HCT116 (cell line): Measurements from ENCODE around the gene POMT1. TPM values are rescaled to one million over a fixed set of nuclear protein-coding genes. Genes with fewer than 3 reads are reported as not detected.

Source experiments
- ATAC-seq: fragments of 200-7000 bp; cut with Tn5 transposase; 2 replicates; pipeline ENCODE4 v1.9.1; 2020; ENCODE audit warnings: mild to moderate bottlenecking, moderate library complexity
- BruUV-seq: library from RNA; stranded (reverse); fragments of 400-500 nt; replicated peaks from 2 replicates; lab custom pipeline; 2021; lab: Mats Ljungman, UMichigan
- CTCF ChIA-PET: fragments of 300-600 bp; sonication (Branson Sonifier 250); formaldehyde crosslinking; loops from one replicate; lab custom pipeline; 2021; ENCODE audit warnings: antibody characterized with exemption; lab: Charles Lee
- POLR2A ChIA-PET: fragments of 300-600, 350-600 bp; sonication (Branson Sonifier 250); formaldehyde crosslinking; loops from one replicate; lab custom pipeline; 2021; ENCODE audit warnings: antibody characterized with exemption; lab: Charles Lee
- RAD21 ChIA-PET, 2 experiments: fragments of 300-600 bp; sonication (Branson Sonifier 250); formaldehyde crosslinking; loops; one replicate each; lab custom pipeline; 2023; ENCODE audit warnings: low total read pairs in 2 of 2; ENCODE audit not compliant: uncharacterized antibody in 2 of 2, unreplicated experiment in 2 of 2, low non-redundant PET in 1 of 2; lab: Charles Lee
- DNase-seq: peaks from one replicate; pipeline ENCODE4 v3.0.0-alpha.2; 2010; ENCODE audit warnings: low read depth, low spot score
- H2AFZ ChIP-seq: fragments of 200-600 bp; shearing (Covaris generic), sonication (generic); 2 replicates; pipeline ENCODE4 v1.6.1; 2017; ENCODE audit warnings: low read depth, mixed run types, mixed read lengths, antibody characterized with exemption, low read length; ENCODE audit not compliant: poor library complexity, severe bottlenecking
- H3K27ac ChIP-seq: 2 replicates; pipeline ENCODE4 v1.5.1; 2012; ENCODE audit warnings: low read depth, low read length
- H3K27me3 ChIP-seq: fragments of 200-600 bp; sonication (generic); 2 replicates; pipeline ENCODE4 v1.6.1; 2016; ENCODE audit warnings: mixed run types, low read length, mixed read lengths; ENCODE audit not compliant: insufficient read depth
- H3K36me3 ChIP-seq, 2 experiments: fragments of 200-500 bp in 1 of 2; fragments of 200-600 bp in 1 of 2; sonication (Bioruptor generic) in 1 of 2; sonication (generic) in 1 of 2; 2 replicates each; pipeline versions ENCODE4 v1.5.1 to v1.6.1; 2014 to 2016; ENCODE audit warnings: low read length in 2 of 2, inconsistent platforms in 1 of 2, mixed read lengths in 1 of 2, mixed run types in 1 of 2; ENCODE audit not compliant: insufficient read depth in 2 of 2, control insufficient read depth in 1 of 2
- H3K4me1 ChIP-seq, 2 experiments: fragments of 200-600 bp in 1 of 2; sonication (generic) in 1 of 2; 2 replicates each; pipeline versions ENCODE4 v1.5.1 to v1.6.1; 2012 to 2017; ENCODE audit warnings: low read length in 2 of 2, inconsistent platforms in 1 of 2, mild to moderate bottlenecking in 1 of 2, mixed read lengths in 1 of 2, mixed run types in 1 of 2, moderate library complexity in 1 of 2; ENCODE audit not compliant: insufficient read depth in 2 of 2, control insufficient read depth in 1 of 2
- H3K4me2 ChIP-seq: fragments of 200-600 bp; sonication (generic); 2 replicates; pipeline ENCODE4 v1.6.1; 2017; ENCODE audit warnings: mixed run types, low read length, mixed read lengths
- H3K4me3 ChIP-seq, 2 experiments: fragments of 200-600 bp in 1 of 2; sonication (generic) in 1 of 2; replicated peaks in 1 of 2; 2 replicates each; pipeline ENCODE4 v1.5.1; 2011 to 2016; ENCODE audit warnings: low read length in 2 of 2, control low read depth in 1 of 2, low read depth in 1 of 2, mild to moderate bottlenecking in 1 of 2, mixed read lengths in 1 of 2, mixed run types in 1 of 2
- H3K79me2 ChIP-seq: fragments of 200-600 bp; sonication (generic); 2 replicates; pipeline ENCODE4 v1.6.1; 2017; ENCODE audit warnings: mild to moderate bottlenecking, mixed run types, low read length, moderate library complexity, mixed read lengths; ENCODE audit not compliant: insufficient read depth
- H3K9ac ChIP-seq: fragments of 200-600 bp; sonication (generic); 2 replicates; pipeline ENCODE4 v1.6.1; 2016; ENCODE audit warnings: low read length, mixed read lengths
- H3K9me2 ChIP-seq: fragments of 200-600 bp; sonication (generic), shearing (Covaris generic); 2 replicates; pipeline ENCODE4 v1.6.1; 2017; ENCODE audit warnings: mixed run types, mild to moderate bottlenecking, moderate library complexity; ENCODE audit not compliant: insufficient read depth
- H3K9me3 ChIP-seq, 2 experiments: fragments of 200-500 bp in 1 of 2; fragments of 200-600 bp in 1 of 2; sonication (Bioruptor generic) in 1 of 2; sonication (generic) in 1 of 2; 2 replicates each; pipeline ENCODE4 v1.6.1; 2014 to 2017; ENCODE audit warnings: low read length in 2 of 2, mixed read lengths in 2 of 2, inconsistent platforms in 1 of 2, low read depth in 1 of 2, mild to moderate bottlenecking in 1 of 2, mixed run types in 1 of 2, moderate library complexity in 1 of 2; ENCODE audit not compliant: control insufficient read depth in 1 of 2, insufficient read depth in 1 of 2
- H4K20me1 ChIP-seq: fragments of 200-600 bp; sonication (generic), shearing (Covaris generic); 2 replicates; pipeline ENCODE4 v1.6.1; 2017; ENCODE audit warnings: mixed run types, mild to moderate bottlenecking, moderate library complexity; ENCODE audit not compliant: insufficient read depth
- EZH2phosphoT487 ChIP-seq: fragments of 200-600 bp; IDR thresholded peaks from 2 replicates; pipeline ENCODE4 v1.6.1; 2018; ENCODE audit warnings: antibody characterized with exemption, borderline replicate concordance
- FOSL1 ChIP-seq: IDR thresholded peaks from 2 replicates; pipeline ENCODE4 v1.6.1; 2012; ENCODE audit warnings: low read depth
- REST ChIP-seq: IDR thresholded peaks from 2 replicates; pipeline ENCODE4 v1.6.1; 2012; ENCODE audit warnings: low read depth
- SIN3A ChIP-seq: IDR thresholded peaks from 2 replicates; pipeline ENCODE4 v1.6.1; 2012; ENCODE audit warnings: low read depth
- ZNF274 ChIP-seq: fragments of 200-500 bp; sonication (Bioruptor generic); IDR thresholded peaks from 2 replicates; pipeline ENCODE4 v1.6.1; 2014; ENCODE audit warnings: mild to moderate bottlenecking, low read depth, low read length, inconsistent platforms
- intact Hi-C: fragments of 100-400 bp; cut with micrococcal nuclease; formaldehyde crosslinking; loops from 2 replicates; pipeline ENCODE4 v1.10.0; 2022
- total RNA-seq: library from RNA; stranded (reverse); gene quantifications from one replicate; pipeline ENCODE4 v1.2.1, GENCODE V29; 2021; ENCODE audit not compliant: unreplicated experiment
- TF ChIP-seq, protein P1 (sequence below): IDR thresholded peaks from 2 replicates; pipeline ENCODE4 v1.6.1; 2012

The POMT1 gene
- total RNA-seq, 1 experiment from 2014 or later: 21.4 TPM

DNA sequence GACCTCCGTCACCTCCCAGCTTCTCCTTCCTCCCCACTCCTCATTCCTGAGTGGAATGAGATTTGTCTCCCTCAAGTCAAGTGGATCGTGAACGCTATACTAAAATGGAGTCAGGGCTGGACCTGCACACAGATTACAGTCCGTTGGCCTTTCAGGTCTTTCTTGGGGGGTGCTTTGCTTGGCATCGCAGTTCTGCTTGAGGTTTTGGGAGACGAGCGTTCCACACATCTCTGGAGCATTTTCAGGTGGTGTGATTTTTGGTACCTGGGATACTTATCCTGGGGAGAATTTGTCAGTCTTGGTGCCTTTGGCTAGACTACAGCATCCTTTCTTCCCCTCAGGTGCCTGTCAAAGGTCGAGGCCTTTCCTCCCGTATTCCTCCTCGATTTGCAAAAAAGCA, 23.8 kb upstream of the POMT1 start:
- H3K79me2 ChIP-seq: peaks cover 68% of the 10 kb centered on the region; the same call in 1 of the 2 replicates
- peaks cover 64 to 76% of the 10 kb centered on the region in 2 experiments for H3K36me3 ChIP-seq
- ATAC-seq (no peak), DNase-seq (no peak)
- no peaks in the 10 kb centered on the region for H3K27me3 ChIP-seq
- TF ChIP-seq REST: no peak
- TF ChIP-seq SIN3A: no peak
- TF ChIP-seq ZNF274: no peak
- TF ChIP-seq, protein P1, sequence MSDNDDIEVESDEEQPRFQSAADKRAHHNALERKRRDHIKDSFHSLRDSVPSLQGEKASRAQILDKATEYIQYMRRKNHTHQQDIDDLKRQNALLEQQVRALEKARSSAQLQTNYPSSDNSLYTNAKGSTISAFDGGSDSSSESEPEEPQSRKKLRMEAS: no peak
- no peak for TF ChIP-seq EZH2phosphoT487
- H3K4me3 ChIP-seq: no peak overlapping the region
- RAD21 ChIA-PET: no interaction called here
- H3K27ac ChIP-seq: no peak overlapping the region
- no peaks in the 10 kb centered on the region for H3K4me1 ChIP-seq
- no peak overlapping the region for H2AFZ ChIP-seq
- no peaks in the 10 kb centered on the region for H3K9me2 ChIP-seq
- POLR2A ChIA-PET: no interaction called here
- H3K4me2 ChIP-seq: no peak overlapping the region
- no TSS peak for BruUV-seq
- no peaks in the 10 kb centered on the region for H3K9me3 ChIP-seq
- H4K20me1 ChIP-seq: peaks cover 6% of the 10 kb centered on the region; the same call in 1 of the 2 replicates
- intact Hi-C loops: loop anchor here (1.0 kb wide), 1 partner anchor 129 kb away; no protein-coding TSS in a partner anchor
- CTCF ChIA-PET: no interaction called here
- no peak overlapping the region for H3K9ac ChIP-seq

DNA sequence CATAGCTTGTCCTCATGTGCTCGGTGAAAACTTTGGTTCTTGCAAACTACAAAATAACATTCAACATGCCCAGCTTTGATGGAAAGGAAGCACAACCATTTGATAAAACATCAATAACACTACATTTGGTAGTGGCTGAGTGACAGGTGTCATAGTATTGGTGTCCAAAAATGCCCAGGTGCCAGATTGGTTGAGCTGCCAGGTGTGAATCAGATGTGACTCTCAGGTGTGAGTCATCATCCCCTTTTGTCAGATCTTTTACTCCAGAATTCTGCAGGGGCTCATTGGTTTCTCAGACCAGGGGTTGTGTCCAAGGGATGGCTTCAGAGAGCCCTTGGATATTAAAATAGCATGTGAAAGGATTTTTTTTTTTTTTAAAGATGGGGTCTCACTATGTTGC, 22.5 kb upstream of the POMT1 start:
- peaks cover 55% of the 10 kb centered on the region; the same call in 1 of the 2 replicates for H3K79me2 ChIP-seq
- no peak overlapping the region for H2AFZ ChIP-seq
- BruUV-seq: no TSS peak
- no peaks in the 10 kb centered on the region for H3K4me1 ChIP-seq
- H3K9me2 ChIP-seq: no peaks in the 10 kb centered on the region
- DNase-seq (no peak), ATAC-seq (no peak)
- H3K4me2 ChIP-seq: no peak overlapping the region
- RAD21 ChIA-PET: no interaction called here
- H3K9me3 ChIP-seq: no peaks in the 10 kb centered on the region
- TF ChIP-seq EZH2phosphoT487 (no peak), FOSL1 (peak; percentile 40; the same call in 1 of the 2 replicates)
- peaks cover 69 to 71% of the 10 kb centered on the region in 2 experiments; a peak in 3 of 4 replicates for H3K36me3 ChIP-seq
- no peaks in the 10 kb centered on the region for H3K27me3 ChIP-seq
- intact Hi-C loops: no loop called here
- POLR2A ChIA-PET: no interaction called here
- no peak overlapping the region for H3K9ac ChIP-seq
- no peak overlapping the region for H3K4me3 ChIP-seq
- H4K20me1 ChIP-seq: peaks cover 6% of the 10 kb centered on the region; the same call in 1 of the 2 replicates
- no peak overlapping the region for H3K27ac ChIP-seq
- CTCF ChIA-PET: no interaction called here
